Bone marrow (tissue), 2 donors: ENCODE results near the gene TMEM97.

Experiments used
- DNase-seq, 2 donors: peaks; one replicate each; lab custom pipeline; 2025; lab: John Stamatoyannopoulos, UW

TMEM97 gene

DNA sequence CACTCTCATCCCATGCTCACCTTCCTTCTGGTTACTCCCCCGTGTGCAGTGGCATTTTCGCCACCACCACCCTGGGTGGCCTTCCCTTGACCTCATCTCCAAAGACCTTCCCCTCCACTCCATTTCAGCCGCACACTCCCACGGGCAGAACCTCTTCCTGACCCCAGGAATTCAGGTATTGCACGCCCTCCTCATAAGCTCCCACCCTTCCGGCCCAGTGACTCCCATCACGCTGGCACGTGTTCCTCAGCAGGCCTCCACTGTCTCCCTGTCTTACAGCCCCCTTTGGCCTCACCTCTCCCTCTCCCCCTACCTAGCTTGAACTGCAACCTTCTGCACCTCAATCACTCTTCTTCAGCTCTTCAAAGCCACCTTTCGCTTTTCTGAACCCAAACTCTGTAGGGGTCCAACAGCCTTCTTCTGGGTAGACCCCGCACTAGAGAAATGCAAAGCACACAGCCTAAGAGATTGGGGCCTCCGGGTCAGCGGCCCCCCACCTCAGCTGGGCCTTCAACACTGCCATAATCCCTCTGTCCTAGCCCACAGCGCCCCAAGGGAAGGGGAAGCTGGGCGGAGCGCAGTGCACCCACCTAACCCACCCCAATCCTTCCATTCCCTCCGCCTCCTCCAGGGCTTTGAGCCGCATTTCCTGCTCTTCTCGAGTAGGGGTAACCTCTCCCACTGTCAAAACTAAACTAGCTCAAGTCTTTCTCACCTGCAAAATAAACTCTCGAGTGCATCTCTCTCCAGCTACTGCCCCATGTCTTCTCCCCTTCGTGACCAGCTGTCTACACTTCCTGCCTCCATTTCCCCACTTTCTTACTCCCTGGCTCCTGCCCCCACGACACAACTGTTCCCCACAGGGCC is 1.7 kb upstream of the TMEM97 start:
- DNase-seq: no peak

DNA sequence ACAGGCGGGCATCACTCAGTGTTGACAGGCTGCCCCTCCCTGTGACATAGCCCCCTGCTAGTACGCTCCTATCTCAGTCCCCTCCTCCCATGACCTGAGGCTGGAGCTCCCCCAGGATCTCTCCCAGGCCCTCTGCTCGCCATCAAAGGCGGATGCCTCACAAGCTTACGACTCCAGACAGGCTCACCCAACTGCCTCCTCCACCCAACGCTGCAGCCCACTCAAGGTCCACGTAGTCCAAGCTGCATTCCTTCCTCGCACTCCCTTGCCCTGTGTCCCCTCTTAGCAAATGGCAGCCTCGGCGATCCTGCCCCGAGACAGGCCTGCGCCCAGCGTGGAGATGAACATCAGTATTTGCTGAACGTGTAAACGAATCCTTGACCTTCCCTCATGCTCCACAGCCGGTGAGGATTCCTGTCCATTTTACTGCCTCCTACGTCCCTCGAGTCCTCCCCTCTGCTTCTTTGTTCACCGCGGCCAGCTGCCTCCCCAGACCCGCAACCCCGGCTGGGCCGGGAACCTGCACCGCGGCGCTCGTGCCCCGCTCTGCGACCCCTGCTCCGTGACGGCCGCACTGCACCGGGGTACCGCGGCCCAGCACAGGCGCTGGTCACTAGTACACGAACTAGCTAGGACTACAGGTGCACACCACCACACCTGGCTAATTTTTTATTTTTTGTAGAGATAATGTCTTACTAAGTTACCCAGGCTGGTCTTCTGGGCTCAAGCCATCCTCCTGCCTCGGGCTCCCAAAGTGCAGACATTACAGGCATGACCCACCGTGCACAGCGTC is 838 bp upstream of the TMEM97 start:
- no peak for DNase-seq

DNA sequence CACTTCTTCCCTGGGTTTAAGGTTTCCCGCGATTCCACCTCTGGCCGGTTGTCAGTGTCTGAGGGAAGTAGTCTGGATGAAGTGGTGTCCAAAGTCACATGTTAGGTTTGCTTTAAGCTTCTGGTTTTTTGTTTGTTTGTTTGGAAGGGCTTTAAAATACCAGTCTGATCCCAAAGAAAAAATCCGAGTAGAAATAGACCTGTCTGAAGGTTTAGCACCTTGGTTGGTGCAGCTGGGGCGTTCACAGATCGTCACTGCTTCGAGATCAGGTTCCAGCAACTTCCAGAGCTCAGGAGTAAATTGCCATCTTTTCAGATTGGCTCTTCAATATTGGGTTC is 567 bp downstream of the TMEM97 start:
- DNase-seq: no peak

DNA sequence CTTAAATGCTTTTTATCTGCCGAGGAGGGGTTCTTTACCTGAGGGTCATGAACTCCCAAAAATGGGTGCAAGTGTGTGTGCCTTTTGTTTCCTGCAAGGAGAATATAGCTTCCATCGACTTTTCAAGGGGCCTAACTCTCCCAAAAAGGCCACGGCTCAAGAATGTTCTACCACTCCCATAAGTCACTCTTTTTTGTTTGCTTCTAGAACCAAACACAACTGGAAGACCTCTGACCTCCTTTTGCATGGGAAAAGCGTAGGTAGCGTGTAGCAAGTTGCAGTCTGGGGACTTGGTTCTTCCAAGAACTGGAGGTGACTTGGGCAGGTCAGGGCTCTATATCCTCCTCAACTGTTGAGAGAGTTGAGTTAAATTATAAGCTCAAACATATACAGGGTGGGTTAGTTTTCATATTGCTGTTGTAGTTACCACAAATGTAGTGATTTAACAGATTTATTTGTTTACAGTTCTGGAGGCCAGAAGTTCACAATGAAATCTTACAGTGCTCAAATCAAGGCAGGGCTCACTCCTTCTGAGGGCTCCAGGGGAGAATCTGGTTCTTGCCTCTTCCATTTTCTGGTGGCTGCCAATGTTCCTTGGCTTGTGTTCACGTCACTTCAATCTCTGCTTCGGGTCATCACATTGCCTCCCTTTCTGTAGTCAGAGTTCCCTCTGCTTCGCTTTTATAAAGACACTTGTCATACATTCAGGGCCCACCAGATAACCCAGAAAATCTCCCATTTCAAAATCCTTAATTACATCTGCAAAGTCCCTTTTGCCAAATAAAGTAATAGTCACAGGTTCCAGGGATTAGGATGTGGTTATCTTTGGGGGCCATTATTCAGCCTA is 1.4 kb downstream of the TMEM97 start:
- DNase-seq: no peak

DNA sequence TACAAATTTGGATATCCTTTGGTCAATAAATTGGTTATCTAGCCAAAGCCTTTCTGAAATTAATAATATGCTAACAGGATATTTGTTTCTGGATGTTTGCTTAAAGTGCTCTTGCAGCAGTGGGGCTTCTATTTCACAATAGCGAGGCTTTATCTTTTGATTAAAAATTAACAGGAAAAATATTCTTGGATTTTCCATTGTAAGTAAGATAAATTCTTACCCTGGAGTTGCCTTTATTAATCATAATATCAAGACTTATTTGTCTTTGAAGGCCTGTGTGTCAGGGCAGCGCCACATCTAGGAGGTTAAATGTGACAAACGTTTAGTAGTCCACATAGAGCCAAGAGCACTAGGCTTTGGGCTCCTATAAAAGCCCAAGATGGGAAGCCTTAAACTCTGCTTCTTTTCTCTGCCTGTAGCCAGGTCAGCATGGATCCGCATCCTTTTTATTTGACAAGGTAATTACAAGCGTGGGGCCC is 5.3 kb downstream of the TMEM97 start:
- DNase-seq: no peak

DNA sequence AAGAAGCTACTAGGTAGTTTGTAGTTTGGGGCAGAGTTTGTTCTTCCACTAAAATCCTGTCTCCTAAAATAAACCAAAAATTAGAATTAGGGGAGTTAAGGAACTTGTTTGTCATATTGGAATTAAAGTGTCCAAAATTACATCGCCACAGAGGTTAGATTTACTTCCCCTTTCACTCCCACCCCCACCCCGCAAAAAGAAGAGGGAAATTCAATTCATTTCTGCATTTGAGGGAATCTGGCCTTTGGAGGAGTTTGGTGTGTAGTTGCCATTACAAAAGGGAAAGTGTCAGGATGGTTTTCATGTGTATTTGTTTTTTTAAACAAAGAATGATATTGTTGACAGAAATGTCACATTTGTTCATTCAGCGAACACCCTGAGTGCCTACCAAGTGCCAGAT is 5.8 kb downstream of the TMEM97 start:
- DNase-seq: peak in 1 of 2 donors; percentile 2

DNA sequence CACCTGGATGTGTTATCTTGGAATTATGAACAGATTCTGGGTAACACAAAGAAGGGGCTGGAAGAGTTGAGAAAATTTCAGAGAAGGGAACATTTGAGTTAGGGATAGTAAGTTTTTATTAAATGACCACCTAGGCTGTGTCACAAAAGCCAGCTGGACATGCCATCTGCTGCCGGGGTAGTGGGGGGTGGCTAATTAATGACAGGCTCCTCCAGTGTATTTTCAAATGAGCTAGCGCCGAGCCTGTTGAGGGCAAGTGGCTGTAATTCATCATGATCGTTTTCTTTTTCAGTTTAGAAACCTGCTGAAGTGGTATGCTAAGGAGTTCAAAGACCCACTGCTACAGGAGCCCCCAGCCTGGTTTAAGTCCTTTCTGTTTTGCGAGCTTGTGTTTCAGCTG is 6.2 kb downstream of the TMEM97 start:
- no peak for DNase-seq

DNA sequence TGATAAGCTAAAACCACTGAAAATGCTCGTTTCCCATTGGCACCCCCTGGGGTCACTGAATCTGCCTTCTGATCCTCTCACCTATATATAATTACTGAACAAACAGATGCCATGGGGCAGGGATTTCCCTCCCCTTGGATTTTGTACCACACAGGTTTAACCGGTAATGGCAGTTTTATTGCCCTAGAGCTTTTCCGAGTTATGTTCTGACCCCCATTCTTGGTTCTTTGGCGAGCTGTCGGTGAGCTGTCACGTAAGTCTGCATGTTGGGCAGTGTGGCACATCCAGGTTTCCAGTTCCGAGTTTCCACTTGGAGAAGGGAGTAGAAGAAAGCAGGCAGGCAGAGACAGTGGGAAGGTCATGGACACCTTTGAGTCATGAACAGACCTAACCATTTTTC is 7.1 kb downstream of the TMEM97 start:
- DNase-seq: no peak

DNA sequence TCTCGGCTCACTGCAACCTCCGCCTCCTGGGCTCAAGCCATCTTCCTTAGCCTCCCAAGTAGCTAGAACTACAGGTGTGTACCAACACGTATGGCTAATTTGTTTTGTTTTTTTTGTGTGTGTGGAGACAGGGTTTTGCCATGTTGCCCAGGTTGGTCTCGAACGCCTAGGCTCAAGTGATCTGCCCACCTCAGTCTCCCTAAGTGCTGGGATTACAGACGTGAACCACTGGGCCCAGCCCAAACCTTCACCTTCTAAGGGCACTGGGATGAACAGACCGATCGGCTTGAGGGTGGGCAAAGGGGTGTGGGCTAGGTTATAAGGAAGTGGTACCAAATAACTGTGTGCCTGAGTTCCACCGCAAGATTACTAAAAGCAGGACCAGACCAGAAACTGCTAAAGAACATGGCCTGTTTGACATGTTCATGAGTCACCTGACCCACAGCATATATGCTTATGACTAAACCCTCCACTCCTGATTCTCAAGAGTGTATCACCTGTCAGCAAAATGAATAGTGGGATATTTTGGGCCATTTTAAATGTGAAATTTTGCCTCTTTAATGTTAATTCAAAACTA is 8.1 kb downstream of the TMEM97 start:
- DNase-seq: no peak

DNA sequence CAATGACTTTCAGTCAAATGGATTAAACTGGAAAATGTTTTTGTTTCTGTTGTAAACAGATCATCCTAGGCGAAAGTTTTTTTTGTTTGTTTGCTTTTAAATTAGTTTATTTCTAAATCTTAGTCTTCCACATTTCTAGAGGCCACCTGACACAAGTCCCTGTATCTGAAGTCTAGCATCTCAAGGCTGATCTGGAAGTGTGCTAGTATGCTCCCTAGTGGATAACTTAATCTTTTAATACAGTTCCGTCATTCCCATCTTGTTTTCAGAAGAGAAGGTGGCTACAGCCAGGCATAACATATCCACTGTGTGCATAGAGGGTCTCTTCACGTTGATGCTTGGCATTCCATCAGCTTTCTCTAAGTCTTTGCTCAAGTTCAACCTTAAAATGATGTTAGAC is 8.7 kb downstream of the TMEM97 start:
- DNase-seq: no peak

DNA sequence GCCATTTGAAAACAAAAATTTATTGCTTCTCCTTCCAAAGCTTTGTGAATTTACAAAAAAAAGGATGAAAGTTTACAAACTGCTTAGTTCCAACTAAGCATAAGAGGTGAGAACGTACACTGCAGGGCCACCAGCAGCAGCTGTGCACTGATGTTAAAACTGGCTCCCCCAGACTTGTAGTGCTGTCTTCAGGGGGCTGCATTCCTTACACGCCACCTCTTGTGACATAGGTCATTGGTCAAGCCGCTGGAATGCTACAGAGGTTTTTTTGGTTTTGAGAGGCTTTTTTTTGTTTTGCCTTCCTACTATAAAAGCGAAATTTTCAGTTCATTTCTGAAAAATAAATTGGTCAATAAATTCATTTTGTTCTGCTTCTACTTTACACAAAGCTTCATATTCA is 9.3 kb downstream of the TMEM97 start:
- no peak for DNase-seq

DNA sequence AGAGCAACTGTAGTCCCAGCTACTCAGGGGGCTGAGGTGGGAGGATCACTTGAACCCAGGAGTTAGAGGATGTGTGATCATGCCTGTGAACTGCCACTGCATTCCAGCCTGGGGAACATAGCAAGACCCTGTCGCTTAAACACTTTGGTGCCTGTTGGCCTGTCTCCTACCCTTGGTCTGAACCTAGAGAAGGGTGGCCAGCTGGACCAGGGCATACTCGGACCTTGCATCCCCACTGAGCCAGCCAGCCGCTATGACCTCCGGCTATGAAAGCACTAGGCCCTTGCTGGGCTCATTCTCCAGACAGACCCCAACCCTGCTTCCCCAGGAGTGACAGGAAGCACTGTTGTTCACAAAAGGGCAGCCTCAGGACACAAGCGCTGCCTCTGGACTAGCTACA is 11.7 kb downstream of the TMEM97 start:
- DNase-seq: no peak

DNA sequence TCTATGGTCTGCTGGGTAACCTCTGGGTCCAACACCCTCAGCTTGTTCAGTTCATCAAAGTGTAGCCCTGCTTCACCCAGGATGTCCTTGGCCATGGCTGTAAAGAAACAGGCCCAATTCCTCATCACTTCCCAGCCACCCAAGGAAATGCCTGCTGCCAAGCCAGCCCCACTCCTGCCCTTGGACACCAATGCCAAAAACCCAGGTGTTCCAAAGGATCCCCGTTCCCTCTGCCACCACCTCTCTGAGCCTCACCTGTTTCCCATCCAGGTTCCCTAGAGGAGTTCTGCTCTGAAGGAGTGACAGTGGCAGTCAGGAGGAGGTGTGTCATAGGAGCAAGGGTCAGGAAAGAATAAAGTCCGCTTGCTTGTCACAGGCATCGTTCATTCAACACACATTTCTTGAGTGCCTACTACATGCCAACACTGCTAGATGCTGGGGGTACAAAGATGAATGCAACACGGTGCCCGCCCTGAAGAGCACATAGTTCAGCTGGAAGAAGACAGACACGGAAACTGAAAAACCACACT is 13.0 kb downstream of the TMEM97 start:
- DNase-seq: no peak

DNA sequence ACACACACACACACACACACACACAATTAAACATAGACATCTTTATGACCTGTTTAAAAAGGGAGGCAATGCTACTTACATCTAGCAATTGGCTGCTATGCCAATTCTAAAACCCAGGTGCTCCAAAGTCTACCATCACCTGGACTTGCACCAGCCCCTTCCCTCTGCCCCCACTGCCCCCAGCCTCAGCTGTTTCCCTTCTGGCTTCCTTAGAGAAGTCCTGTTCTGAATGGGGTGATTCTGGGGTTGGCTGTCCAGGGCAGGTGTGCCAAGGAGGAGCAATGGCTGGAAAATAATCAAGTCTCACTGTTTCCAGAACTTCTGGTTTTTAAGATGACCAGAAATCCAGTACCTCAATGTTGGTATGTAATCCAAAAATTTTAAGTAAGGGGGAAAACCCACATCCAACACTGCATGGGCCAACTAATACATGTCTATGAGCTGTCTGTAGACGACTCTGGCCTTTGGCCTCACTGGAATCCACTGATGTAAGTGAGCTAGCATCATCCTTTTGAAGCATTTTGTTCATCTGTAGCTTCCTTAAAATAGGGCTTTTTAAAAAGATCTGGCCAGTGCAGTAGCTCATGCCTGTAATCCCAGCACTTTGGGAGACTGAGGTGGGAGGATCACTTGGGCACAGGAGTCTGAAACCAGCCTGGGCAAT is 14.2 kb downstream of the TMEM97 start:
- DNase-seq: no peak

DNA sequence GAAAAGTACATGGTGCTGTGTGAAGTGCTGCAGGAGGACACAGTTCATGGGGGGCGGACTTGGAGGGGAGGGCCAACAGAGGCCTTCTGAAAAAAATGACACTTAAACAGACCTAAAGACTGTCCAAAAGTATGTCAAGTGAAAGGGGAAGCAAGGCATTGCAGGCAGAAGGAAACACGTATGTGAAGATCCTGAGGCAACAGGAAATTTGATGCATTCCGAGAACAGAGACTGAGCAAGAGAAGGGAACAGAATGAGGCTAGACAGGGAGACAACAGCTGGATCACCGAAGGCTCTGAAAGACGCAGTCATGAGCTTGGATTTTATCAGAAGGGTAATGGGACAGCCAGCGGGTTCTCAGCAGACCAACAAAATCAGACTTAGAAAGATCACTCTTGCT is 15.2 kb downstream of the TMEM97 start:
- peak in 1 of 2 donors; percentile 2 for DNase-seq

DNA sequence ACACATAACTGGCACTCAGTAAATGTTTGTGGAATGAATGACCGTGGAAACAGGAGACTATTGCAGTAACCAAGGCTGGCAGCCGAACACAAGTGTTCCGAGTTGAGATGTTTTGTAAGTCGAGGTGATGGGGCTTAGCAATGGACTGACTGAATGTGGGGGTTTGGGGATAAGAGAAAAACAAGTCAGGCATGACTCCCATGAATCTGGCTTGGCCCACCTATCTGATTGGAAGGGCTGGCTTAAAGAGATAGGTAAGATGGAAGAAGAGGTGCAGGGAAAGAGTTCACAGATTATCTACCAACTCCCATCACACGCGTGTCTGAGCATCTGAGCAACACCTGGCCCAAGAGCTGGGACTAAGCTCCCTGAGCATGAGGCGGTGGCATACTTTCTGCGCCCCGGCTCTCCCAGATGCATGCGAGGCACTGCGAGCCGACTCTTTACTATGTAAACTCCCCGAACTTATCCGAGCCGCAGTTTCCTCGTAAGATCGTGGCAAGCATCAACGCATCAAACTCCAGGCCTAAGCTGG is 15.7 kb downstream of the TMEM97 start:
- DNase-seq: no peak

DNA sequence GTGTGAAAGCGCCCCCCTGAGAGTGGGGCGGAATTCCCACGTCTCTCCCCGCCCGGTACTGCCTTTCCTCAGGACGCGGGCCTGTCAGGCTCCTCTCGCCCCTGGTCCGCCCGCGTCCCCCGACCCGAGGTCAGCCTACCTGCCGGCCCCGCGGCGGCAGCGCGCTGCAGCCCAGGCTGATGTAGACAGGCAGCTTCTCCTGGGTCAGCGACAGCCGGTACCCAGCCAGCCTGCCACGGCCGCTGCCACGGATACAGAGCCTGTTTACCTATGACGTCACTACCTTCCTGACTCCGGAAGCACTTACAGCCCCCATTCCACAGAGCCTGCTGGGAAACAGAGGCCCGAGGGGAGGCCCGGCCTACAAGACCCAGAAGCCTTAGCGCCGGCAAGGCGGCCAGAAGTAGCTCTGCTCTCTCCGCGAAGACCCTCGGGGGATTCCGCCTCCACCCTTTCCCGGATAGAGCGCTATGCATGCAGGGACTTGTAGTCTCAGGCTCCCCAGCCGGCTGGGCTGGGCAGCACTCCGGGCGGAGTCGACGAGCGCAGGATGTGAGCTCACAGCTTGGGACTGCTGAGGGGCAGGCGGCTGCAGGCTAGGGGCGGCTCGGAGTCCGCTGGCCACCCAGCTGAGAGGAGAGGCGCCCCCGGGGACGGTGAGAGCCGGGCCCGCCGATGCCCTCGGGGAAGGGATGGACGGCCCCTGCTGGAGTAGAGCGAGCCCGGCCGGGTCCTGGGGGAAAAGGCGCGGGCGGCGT is 16.4 kb downstream of the TMEM97 start, which contains the start of the genes IFT20 and TNFAIP1:
IFT20 (minus strand) TSS at position 272 of the 758 bp plus-strand sequence. CDS start 3,487 bp downstream, outside the sequence.
TNFAIP1 (plus strand) TSS at position 561 of the 758 bp plus-strand sequence. CDS start 3,761 bp downstream, outside the sequence.
- DNase-seq: peak; percentile 75 to 99

DNA sequence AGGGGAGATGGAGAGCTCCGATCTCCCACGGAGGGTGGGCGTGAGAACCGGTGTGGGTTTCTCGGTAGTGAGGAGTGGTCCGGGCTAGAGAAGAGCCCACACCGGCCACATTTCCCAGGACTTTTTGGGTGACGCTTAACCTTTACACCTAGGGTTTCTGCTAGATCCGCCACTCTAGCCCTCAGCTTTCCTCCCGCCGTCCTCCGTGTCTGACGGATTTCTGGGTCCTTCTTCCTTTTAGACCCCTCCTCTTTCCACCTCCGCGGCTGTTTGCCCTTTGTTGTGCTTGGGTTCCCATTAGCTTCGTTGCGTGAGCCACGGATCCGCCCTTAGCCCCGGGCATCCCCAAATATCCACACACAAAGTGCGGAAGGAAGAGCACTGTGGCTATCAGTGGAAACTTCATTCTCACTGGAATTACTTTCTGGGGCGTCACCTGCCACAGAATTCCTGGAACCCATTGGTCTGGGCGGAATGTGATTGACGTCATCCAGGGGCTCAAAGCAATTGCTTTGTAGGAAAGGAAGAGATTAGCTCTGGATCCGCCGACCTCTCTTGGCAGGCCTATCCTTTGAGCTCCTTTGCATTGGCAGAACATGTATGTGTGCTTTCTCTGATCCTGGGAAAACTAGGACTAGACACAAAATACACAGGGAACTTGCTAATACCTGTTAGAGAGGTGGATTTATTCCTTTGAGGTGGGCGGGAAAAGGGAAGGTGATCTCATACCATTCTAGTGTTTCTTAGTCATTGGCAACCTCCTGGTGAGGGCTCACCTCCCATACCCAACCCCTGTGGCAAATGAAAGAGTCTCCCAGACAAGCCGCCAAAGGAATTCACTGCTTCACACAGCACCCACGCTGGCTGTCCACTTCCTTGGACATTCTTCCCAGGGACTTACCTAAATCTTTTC is 17.2 kb downstream of the TMEM97 start:
- no peak for DNase-seq
